DMS53 treated with DMSO at 0.1 percent for 48 hours (cell line): Measurements from ENCODE around the gene IFT80.
"Not testable (repeated sequence)": the region's sequence is repeated elsewhere in the genome, so short reads cannot be mapped to it uniquely, and the experiment has no call there.

Experiments used
- DNase-seq: peaks from one replicate; lab custom pipeline; 2025; ENCODE audit not compliant: unreplicated experiment; lab: John Stamatoyannopoulos, UW

IFT80 gene

GRCh38 chr3:160280836-160281235, 118.2 kb downstream of the IFT80 start:
- DNase-seq = no peak

- no peak for DNase-seq
These were observed 119.4 kb downstream of the IFT80 start for GRCh38 chr3:160279657-160280056.

DNA sequence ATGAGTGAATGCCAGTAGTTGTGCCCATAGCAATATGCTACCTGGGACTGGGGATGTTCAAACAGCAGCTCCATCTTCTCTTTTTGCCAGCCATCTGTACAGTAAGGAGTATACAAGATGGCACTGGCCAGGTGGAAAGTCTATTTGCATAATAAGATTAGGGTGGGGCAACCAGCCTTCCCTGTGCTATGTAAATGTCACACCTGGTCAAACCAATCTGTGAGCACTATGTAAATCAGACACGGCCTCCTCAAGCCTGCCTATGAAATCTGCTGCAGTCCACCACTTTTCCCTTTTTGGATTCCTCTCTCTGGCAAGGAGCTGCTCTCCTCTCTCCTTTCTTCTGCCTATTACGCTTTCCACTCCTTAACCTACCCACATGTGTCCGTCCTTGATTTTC, 120.8 kb downstream of the IFT80 start:
- no peak for DNase-seq

DNA sequence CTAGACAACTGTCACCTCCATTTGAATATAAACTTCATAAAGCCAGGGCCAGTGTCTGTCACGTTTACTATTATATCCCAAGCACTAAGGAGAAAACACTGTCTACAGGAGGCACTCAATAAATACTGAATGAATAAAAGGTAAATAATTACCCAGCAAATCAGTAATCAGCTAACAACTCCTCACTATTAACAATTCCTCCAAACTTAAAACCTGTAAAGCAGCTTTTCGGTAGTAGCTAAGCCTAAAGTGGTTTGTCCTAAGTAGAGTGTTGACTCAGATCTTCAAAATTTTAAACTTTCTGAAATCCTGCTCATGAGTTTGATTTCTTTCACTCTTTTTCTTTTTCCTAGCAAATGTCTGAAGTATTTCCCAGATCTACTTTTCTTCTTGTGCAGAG, 133.9 kb downstream of the IFT80 start:
- no peak for DNase-seq

DNA sequence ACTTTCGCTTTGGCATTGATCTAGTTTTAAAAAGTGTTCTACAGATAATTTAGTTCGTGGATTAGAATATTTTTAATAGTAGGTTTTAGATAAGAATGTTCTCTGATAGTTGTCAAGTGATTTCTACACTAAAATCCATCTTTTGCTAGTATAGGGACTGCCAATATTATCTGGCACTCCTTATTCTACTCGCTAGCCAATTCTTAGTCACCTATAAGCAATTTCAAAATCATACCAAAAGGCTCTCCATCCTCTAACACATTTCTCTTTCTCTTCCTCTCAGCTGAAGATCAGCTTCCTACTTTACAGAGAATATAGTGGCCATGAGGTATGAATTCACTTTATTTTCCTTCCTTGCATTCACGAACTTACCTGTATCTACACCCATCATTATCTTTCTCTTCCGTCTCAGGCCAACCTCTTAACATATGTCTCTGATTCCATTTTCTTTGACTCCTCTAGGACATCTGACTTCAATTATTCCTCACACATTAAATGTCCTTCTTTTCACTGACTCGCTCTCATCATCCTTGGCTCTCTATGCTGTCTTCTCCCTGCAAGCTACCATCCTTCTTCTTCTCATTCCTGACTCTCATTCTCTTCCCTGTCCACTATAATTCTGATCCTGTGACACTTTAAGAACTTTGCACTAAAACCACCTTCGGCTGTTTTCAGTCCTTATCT, 138.3 kb downstream of the IFT80 start:
- no peak for DNase-seq

GRCh38 chr3:160259589-160259988, 139.4 kb downstream of the IFT80 start:
- DNase-seq = no peak

GRCh38 chr3:160257606-160258005, 141.4 kb downstream of the IFT80 start:
- no peak for DNase-seq

- DNase-seq = no peak
These were observed 145.7 kb downstream of the IFT80 start for GRCh38 chr3:160253298-160253697.

DNA sequence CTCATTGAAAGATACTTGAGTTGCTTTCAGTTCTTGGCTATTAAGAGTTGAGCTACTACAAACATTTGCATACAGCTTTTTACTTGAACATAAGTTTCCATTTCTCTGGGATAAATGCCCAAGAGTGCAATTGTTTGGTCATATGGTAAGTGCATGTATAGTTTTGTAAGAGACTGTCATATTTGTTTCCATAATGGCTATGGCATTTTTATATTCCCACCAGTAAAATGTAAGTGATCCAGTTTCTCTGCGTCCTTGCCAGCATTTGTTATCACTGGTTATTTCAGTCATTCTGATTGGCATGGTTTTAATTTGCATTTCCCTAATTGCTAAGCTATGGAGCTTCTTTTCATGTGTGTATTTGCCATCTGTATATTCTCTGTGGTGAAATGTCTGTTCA, 151.3 kb downstream of the IFT80 start:
- DNase-seq = no peak

DNA sequence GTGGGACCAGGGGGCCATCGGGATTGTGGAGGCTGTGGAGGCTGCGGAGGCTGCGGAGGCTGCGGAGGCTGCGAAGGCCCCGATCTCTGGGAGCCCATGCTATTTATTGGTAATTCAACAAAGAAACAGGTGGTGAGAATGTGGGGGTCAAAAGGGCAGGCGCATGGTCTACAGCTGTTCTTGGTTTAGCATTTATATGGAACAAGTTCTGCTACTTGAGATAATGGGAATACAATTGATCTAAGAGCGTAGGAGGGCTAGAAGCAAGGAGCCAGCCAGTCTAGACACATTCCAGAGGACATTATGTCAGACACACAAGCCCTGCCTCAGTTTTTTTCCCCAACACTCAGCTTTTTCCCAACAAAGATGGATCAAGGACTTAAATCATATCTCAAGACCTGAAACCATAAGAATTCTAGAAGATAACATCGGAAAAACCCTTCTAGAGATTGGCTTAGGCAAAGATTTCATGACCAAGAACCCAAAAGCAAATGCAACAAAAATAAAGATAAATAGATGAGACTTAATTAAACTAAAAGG, 153.7 kb downstream of the IFT80 start:
- no peak for DNase-seq

DNA sequence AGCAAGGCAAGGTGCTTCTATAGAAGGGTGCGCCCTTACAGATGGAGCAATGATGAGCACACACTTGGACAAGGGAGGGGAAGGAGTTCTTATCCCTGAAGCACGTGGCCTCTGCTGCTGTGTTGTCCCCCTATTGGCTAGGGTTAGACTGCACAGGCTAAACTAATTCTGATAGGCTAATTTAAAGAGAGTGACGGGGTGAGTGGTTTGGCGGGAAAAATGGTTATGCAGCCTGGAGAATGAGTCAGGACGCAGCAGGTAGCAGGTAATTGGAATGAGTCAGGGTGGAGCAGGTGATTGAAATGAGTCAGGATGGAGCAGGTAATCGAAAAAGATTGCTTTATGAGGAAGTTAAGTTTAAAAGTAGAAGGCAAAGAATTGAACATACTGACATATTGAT, 158.3 kb downstream of the IFT80 start:
- not testable (repeated sequence) for DNase-seq

DNA sequence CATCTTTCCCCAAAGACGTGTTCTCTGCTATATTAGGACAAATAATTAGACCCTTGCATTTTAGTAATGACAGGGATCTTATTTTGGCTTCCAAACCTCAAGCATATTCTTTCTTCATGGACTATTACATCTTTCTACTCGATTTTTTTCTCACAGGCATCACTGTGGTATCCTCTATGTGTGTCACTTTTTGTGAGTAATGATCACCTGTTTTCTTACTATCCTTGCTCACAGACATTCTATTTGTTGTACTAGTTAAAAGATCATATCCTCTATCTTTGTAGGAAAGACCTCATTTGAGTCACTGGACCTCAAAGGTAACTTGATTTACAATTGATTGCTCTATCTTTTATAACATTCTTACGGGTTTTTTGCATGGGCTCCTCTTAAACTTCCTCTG, 167.0 kb downstream of the IFT80 start:
- no peak for DNase-seq

DNA sequence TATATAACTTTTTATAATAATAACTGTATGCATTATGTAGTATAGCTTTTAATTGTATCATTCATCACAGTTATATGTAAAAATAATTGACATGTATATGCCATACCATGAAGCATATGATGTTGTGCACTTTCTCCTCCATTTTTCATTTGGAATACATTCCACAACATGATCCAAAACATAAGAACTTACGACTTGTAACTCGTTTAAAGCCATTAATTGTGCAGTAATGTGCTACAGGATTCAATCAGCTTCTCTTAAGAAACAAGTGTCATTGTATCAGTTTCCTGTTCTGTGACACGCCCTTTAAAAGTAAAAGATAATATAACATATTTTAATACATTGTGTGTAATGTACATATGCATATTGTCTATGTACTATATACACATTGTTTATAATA, 171.6 kb downstream of the IFT80 start:
- DNase-seq = no peak

GRCh38 chr3:160226026-160226907, 172.8 kb downstream of the IFT80 start:
- peak; percentile 21 for DNase-seq

DNA sequence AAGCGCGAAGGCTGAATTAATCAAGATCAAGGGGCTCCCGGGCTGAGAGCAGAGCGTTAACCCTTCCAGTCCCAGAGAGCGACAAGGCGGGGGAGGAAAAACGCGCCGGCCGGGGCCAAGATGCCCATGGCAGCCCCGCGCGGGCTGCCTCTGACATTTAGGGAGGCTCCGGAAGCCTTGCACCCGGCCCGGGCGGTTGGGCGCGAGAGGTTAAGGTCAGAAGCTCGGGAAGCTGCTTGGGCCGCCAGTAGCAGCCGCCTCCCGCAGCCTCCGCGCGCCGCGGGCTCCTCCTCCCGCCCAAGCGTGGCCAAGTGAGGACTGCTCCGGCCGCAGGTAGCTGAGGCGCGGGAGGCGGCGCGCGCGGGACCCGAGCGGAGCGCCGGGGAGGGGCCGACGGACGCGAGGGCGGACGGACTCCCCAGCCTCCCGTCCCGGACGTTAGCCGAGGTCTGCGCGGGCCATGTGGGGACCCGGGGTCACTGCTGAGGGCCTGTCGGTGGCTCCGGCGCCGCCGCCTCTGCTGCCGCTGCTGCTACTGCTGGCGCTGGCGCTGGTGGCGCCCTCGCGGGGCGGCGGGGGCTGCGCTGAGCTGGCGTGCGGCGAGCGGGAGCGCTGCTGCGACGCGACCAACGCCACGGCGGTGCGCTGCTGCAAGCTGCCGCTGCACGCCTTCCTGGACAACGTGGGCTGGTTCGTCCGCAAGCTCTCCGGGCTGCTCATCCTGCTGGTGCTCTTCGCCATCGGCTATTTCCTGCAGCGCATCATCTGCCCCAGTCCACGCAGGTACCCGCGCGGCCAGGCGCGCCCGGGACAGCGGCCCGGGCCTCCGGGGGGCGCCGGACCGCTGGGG, 173.6 kb downstream of the IFT80 start, which contains the start of gene C3orf80:
TSS of gene C3orf80 (plus strand) at position 247 of the 850 bp plus-strand sequence. CDS start at position 461, 214 bp downstream.
- DNase-seq = peak; percentile 38

- DNase-seq = no peak
These were observed 174.2 kb downstream of the IFT80 start for GRCh38 chr3:160224811-160225175.

GRCh38 chr3:160224256-160224655, 174.8 kb downstream of the IFT80 start:
- no peak for DNase-seq

- DNase-seq = no peak
These were observed 178.0 kb downstream of the IFT80 start for GRCh38 chr3:160221019-160221418.

GRCh38 chr3:160220038-160220437, 179.0 kb downstream of the IFT80 start:
- no peak for DNase-seq

DNA sequence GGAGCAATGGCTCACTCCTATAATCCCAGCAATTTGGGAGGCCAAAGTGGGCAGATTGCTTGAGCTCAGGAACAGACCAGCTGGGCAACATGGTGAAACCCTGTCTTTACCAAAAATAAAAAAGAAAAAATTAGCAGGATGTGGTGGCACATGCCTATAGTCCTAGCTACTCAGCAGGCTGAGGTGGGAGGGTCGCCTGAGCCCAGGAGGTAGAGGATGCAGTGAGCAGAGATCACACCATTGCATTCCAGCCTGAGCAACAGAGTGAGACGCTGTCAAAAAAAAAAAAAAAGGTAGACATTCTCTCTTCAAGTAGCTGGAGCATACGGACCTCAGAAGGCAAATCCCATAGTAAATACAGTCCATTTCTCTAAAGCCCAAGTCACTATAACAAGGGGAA, 180.9 kb downstream of the IFT80 start:
- no peak for DNase-seq

DNA sequence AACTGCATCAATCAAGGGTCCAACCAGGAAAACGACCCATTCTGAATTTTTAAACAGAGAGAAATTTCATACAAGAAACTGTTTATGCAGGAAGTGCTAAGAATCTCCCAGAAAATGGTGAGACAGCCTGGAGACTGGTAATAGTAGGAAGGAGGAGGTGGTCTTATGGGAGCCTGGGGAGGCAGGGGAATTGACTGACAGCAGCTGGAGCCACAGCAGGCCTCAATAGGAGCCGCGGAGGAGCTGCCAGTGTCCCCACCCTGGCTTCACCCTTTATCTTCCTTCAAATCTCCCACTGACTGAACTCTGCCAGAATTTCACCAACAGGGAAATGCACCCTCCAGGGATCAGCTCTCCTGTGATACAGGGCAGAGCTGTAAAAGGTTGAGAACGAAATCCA, 181.3 kb downstream of the IFT80 start:
- DNase-seq = no peak
